CD4-positive, alpha-beta T cell treated with Interleukin-21 for 1 hour (primary cell): Measurements from ENCODE around the gene GARIN1A.
"Not testable (repeated sequence)": the region's sequence is repeated elsewhere in the genome, so short reads cannot be mapped to it uniquely, and the experiment has no call there.

Source experiments
- DNase-seq: peaks from one replicate; pipeline ENCODE4 v3.0.0-alpha.2; 2020

GARIN1A gene

GRCh38 chr7:128683738-128684137 is 11.6 kb downstream of the GARIN1A start:
- DNase-seq, result not testable (repeated sequence)

- no peak for DNase-seq
Observed at GRCh38 chr7:128687131-128687530, 15.0 kb downstream of the GARIN1A start.

GRCh38 chr7:128688492-128688891 is 16.4 kb downstream of the GARIN1A start:
- DNase-seq, result no peak

GRCh38 chr7:128689161-128689935 is 17.3 kb downstream of the GARIN1A start:
- not testable (repeated sequence) for DNase-seq

- DNase-seq, result no peak
Observed at GRCh38 chr7:128691227-128691626, 19.1 kb downstream of the GARIN1A start.

- no peak for DNase-seq
Observed at GRCh38 chr7:128692623-128693270, 20.7 kb downstream of the GARIN1A start.

- no peak for DNase-seq
Observed at GRCh38 chr7:128693373-128694015, 21.4 kb downstream of the GARIN1A start.

GRCh38 chr7:128694738-128695137 is 22.6 kb downstream of the GARIN1A start:
- DNase-seq, result no peak

GRCh38 chr7:128697302-128697905 is 25.3 kb downstream of the GARIN1A start:
- DNase-seq, result peak; percentile 41

- no peak for DNase-seq
Observed at GRCh38 chr7:128699196-128699712, 27.2 kb downstream of the GARIN1A start.

GRCh38 chr7:128699895-128700294 is 27.8 kb downstream of the GARIN1A start:
- no peak for DNase-seq

GRCh38 chr7:128701062-128701785 is 29.1 kb downstream of the GARIN1A start:
- no peak for DNase-seq

GRCh38 chr7:128703609-128704241 is 31.6 kb downstream of the GARIN1A start:
- no peak for DNase-seq

GRCh38 chr7:128705891-128706333 is 33.8 kb downstream of the GARIN1A start:
- DNase-seq, result no peak

- DNase-seq, result no peak
Observed at GRCh38 chr7:128707752-128708151, 35.7 kb downstream of the GARIN1A start.

GRCh38 chr7:128708235-128708634 is 36.1 kb downstream of the GARIN1A start:
- DNase-seq, result no peak

GRCh38 chr7:128708824-128709223 is 36.7 kb downstream of the GARIN1A start:
- DNase-seq, result no peak

GRCh38 chr7:128710481-128710880 is 38.4 kb downstream of the GARIN1A start:
- no peak for DNase-seq

GRCh38 chr7:128713794-128714193 is 41.7 kb downstream of the GARIN1A start:
- DNase-seq, result no peak

- no peak for DNase-seq
Observed at GRCh38 chr7:128714701-128715495, 42.8 kb downstream of the GARIN1A start.
